Stimulated activated CD8-positive, alpha-beta memory T cell treated with anti-CD3 and anti-CD28 coated beads, Interleukin-7, amount 100 ng/mL, for 1 hour (primary cell): ENCODE data around the gene VMP1.

Experiments used
- DNase-seq, 2 donors: peaks; one replicate each; pipeline ENCODE4 v3.0.0-alpha.2; 2020; ENCODE audit warnings: low read depth in 2 of 2

VMP1 gene

DNA sequence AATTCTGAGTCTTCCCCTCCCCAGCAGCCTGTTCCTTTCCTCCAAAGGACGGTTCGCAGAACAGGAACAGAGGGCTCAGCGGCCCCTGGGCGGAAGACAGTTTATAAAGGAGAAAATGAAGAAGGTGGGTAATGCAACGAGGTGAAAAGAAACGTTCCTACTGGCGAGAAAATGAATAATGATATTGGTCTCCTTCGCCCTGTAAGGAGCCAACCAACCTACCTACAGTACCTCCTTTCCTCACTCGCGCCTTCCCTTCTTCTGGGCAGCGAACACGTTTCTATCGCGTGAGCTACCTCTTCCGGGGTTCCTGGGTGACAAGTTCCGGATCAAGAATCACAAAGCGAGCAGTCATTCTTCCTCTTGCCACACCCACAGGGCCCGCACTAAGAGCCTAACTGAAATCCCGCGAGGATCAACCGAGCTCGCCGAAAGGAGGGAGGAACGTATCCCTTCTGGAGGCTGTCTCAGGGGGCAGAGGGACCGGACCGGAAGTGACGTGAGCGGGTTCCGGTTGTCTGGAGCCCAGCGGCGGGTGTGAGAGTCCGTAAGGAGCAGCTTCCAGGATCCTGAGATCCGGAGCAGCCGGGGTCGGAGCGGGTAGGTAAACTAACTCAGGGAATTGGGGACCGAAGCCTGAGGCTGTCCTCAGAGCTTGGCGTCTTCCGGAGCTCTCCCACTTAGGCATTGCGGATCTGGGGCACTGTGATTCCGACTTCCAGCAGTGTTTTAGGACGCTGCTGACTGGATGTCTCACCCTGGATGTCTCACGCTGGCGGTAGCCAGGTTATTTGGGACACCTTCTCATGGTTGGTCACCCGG, at the start of gene VMP1, which contains the start of gene PTRH2:
Gene VMP1 (plus strand): TSS at position 506 of the 822 bp plus-strand sequence. CDS start 23,793 bp downstream, outside the sequence.
Gene PTRH2 (minus strand): TSS at position 282 of the 822 bp plus-strand sequence. CDS start 9,452 bp downstream, outside the sequence.
- DNase-seq, result peak; percentile 69 to 73

- no peak for DNase-seq
Measured at GRCh38 chr17:59666235-59666634, 41.2 kb upstream of the VMP1 start.

GRCh38 chr17:59668816-59669215, 38.6 kb upstream of the VMP1 start:
- DNase-seq, result no peak

- DNase-seq, result no peak
Measured at GRCh38 chr17:59669411-59669810, 38.0 kb upstream of the VMP1 start.

DNA sequence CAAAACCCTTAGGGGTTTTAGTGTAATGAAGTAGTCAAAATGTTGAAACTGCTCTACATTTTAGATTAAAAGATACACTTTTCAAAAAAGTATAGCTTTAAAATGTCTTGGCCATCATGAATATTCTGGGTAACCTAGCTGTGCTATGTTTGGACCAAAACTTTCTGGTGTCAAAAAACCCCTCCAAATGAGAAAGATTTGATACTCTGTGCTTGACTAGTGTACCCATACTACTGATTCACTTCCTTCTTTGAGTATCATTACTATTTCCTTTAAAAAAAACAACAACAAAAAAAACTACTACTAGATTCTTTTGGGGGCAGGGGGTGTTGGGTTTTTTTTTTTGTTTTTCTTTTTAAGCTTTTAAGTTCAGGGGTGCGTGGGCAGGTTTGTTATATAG, 37.5 kb upstream of the VMP1 start:
- DNase-seq, result no peak

- no peak for DNase-seq
Measured at GRCh38 chr17:59671386-59671785, 36.1 kb upstream of the VMP1 start.

DNA sequence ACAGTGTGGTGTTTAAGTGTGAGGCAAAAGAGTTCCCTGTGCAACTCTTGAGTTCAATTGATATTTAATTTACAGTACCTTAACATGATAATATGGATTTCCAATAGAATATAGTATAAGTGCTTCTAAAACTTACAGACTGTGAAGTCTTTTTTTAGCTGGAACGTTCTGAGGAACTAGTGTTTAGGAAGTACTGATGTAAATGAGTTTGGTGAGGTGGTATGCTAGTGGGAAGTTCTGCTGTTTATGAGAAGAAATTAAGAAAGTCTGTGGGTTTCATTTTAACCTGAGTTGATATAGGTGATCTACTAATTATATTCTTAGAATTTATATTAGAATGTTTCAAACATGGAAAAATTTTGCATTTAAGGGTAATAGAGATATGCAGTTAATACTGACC, 32.2 kb upstream of the VMP1 start:
- DNase-seq, result no peak

DNA sequence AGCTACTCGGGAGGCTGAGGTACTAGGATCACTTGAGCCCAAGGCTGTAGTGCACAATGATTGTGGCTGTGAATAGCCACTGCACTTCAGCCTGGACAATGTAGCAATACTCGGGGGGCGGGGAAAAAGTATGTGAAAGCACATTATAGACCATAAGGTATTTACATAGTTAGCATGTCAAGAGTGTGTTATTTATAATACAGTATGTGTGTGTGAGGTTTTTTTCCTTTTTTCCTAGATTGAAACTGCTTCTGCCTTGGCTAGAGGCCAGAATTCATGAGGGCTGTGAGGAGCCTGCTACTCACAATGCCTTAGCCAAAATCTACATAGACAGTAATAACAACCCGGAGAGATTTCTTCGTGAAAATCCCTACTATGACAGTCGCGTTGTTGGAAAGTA, 30.7 kb upstream of the VMP1 start:
- DNase-seq, result no peak

DNA sequence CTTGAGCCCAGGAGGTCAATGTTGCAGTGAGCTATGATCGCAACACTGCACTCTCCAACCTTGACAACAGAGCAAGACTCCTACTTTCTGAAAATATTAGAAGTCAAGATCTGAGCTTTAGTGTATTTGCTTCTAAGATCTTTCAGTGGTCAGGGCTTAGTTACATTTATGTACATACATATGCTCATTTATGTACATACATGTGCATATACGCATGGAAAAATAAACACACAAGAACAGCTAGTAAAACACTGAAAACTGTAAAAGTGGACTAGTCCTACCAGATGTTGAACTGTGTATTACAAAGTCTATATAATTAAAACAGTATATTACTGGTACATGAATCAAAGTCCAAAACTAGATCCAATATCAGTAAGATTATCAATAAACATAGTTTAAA, 28.5 kb upstream of the VMP1 start:
- no peak for DNase-seq

- no peak for DNase-seq
Measured at GRCh38 chr17:59680314-59680713, 27.1 kb upstream of the VMP1 start.

DNA sequence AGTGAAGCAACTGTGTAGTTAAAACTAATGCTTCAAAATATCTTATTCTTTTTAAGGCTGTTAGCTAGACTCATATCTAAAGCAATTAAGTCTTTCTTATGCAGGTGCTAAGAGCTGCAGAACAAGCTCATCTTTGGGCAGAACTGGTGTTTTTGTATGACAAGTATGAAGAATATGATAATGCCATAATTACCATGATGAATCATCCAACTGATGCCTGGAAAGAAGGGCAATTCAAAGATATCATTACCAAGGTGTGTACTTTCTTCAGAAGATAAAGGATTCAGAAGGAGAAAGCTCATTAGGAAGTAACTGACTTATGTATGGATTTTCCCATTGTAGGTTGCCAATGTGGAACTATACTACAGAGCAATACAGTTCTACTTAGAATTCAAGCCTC, 24.2 kb upstream of the VMP1 start:
- DNase-seq, result no peak

- no peak for DNase-seq
Measured at GRCh38 chr17:59684967-59685366, 22.5 kb upstream of the VMP1 start.

DNA sequence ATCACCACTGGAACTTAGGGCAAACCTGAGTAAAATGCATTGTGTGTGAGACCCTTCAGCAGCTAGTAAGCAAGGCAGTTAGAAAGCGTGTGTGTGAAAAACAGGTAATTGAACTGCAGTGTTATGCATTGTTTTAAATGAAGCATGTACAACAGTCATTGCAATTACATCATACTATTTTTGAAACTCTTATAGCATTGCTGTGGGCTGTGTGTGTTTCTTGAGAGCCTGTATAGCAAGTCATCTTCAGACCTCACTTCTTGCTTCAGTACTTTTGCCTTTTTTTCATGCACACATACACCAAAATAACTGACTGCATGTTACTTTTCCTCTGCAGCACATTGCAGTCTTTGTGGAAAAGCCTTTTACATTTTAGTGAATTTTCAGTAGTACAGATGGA, 19.4 kb upstream of the VMP1 start:
- DNase-seq, result no peak

DNA sequence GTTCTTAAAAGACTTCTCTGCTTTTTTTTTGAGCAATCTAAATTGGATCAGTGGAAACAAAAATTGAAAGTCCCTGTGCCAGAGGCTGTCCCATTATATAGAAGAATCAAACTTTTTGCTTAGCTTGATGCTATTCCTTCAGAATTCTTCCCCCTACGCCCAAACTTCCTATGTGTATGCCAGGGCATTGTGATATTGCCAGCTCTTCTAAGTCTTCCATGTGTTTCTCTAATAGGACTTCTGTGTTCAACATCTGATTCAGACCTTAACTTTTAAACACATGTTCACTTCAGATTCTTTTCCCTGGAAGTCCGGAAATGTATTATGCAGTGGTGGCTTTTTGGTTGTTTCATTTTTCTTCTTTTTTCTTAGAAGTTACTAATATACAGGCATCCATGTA, 19.0 kb upstream of the VMP1 start:
- no peak for DNase-seq

DNA sequence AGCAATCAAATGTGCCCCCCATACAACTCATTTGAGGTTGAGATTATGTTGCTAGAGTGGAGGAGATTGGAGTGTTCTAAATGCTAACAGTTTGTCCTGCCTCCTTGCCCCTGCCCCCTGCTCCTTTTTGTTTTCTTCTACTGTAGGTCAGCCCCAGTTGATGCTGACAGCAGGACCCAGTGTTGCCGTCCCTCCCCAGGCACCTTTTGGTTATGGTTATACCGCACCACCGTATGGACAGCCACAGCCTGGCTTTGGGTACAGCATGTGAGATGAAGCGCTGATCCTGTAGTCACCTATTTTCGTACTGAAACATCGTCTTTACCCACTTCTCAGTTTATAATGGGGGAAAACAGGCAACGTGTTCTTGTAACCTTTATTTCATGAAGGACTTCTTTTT, 13.9 kb upstream of the VMP1 start:
- DNase-seq, result no peak

- DNase-seq, result no peak
Measured at GRCh38 chr17:59694344-59694743, 13.1 kb upstream of the VMP1 start.

GRCh38 chr17:59695945-59696681, 11.3 kb upstream of the VMP1 start:
- no peak for DNase-seq

GRCh38 chr17:59696682-59697277, 10.7 kb upstream of the VMP1 start:
- no peak for DNase-seq

GRCh38 chr17:59698143-59698542, 9.3 kb upstream of the VMP1 start:
- DNase-seq, result no peak

DNA sequence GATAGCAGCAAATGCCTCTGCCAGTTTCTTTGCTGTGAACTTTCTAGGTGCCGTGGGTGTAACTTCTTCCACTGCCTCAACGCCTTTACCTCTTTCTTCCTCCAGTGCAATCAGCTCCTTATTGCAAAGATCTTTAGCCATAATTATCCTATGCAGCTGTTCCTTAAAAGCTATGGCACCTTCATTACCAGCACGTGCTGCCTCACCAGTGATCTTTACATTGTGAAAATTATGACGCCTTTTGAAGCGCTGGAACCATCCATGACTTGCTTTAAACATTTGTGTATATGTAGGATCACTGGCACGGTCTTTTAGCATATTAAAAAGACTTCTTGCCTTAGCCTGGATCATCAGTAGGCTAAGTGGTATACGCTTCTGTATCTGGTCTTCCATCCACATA, 8.2 kb upstream of the VMP1 start:
- no peak for DNase-seq

DNA sequence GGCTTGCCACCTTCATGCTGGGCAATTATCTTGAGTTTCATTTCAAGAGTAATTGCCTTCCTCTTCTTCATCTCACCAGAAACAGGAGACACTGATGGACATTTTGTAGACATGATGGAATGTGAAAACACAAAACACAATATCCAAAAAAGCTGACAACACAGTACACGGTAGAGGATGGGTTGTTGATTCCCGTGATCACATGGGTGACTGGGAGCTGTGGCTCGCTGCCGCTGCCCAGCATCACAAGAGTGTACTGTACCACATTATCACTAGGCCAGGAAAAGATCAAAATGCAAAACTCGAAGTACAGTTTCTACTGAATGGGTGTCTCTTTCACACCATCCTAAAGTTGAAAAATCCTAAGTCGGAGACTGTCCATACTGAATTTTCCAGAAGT, 7.7 kb upstream of the VMP1 start:
- DNase-seq, result no peak

GRCh38 chr17:59702304-59702703, 5.2 kb upstream of the VMP1 start:
- no peak for DNase-seq

DNA sequence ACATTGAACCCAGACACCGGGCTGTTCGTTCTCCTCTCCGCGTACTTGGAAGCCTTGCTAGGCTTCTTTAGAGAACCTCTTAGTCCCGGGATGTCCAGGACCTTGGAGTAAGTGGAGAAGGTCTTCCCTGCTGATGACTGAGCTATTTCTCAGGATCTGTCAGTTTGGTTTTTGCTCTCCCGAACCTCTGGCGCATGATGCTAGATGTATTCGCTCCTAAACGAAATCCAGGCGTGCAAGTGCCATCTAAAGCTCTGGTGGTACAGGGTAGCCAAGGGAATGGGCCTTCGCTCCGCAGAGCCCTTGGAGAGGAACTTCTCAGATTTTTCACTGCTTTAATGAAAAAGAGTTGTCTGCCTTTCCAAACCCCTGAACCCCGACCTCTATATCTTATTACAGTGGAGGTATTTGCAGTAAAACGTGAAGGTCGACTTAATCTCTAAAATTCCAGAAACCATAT, 547 bp downstream of the VMP1 start:
- no peak for DNase-seq
